GM12878 (cell line): ENCODE data around the gene GLP1R. TPM values are rescaled to one million over a fixed set of nuclear protein-coding genes. Genes with fewer than 3 reads are reported as not detected.

Experiments
- ATAC-seq: fragments of 200-7000 bp; cut with Tn5 transposase; 3 replicates; pipeline ENCODE4 v1.9.1; 2020; ENCODE audit warnings: mild to moderate bottlenecking, moderate library complexity
- BruUV-seq: library from RNA; stranded (reverse); fragments of 400-500 nt; replicated peaks from 2 replicates; lab custom pipeline; 2021; lab: Mats Ljungman, UMichigan
- CTCF ChIA-PET: fragments of 300-600 bp; sonication (Branson Sonifier 250); formaldehyde crosslinking; extraction: SDS; loops from one replicate; lab custom pipeline; 2021; ENCODE audit warnings: inconsistent platforms; lab: Yijun Ruan, JAX
- POLR2A ChIA-PET: fragments of 350-600 bp; formaldehyde crosslinking; extraction: SDS; loops from one replicate; lab custom pipeline; 2021; ENCODE audit warnings: inconsistent platforms; lab: Charles Lee
- RAD21 ChIA-PET: fragments of 300-600 bp; sonication (Branson Sonifier 250); formaldehyde crosslinking; loops from one replicate; lab custom pipeline; 2023; ENCODE audit warnings: antibody characterized with exemption; ENCODE audit not compliant: unreplicated experiment; lab: Charles Lee
- SMC1A ChIA-PET: fragments of 300-600 bp; sonication (Branson Sonifier 250); formaldehyde crosslinking; loops from one replicate; lab custom pipeline; 2023; ENCODE audit not compliant: unreplicated experiment, uncharacterized antibody; lab: Charles Lee
- DNase-seq: peaks from one replicate; pipeline ENCODE4 v3.0.0-alpha.2; 2011; ENCODE audit warnings: low read depth, low spot score
- FAIRE-seq: peaks from 3 replicates; lab custom pipeline; 2011; peaks lifted over from hg19 to GRCh38; lab: Jason Lieb, UNC
- H2AFZ ChIP-seq: 2 replicates; pipeline ENCODE4 v1.6.0; 2011; ENCODE audit warnings: low read depth, low read length, control low read depth; ENCODE audit not compliant: control insufficient read depth
- H3K27ac ChIP-seq: 2 replicates; pipeline ENCODE4 v1.5.1; 2011; ENCODE audit warnings: control low read depth; ENCODE audit not compliant: control insufficient read depth, insufficient read depth
- H3K27me3 ChIP-seq, 2 experiments: replicated peaks in 1 of 2; 2 replicates each; pipeline versions ENCODE4 v1.6.0 to v1.6.1; 2011; ENCODE audit warnings: low read length in 1 of 2; ENCODE audit not compliant: control insufficient read depth in 2 of 2, insufficient read depth in 2 of 2
- H3K36me3 ChIP-seq, 2 experiments: 2 replicates each; pipeline ENCODE4 v1.5.1; 2011; ENCODE audit warnings: low read length in 1 of 2; ENCODE audit not compliant: control insufficient read depth in 2 of 2, insufficient read depth in 2 of 2
- H3K4me1 ChIP-seq: 2 replicates; pipeline ENCODE4 v1.6.1; 2011; ENCODE audit warnings: mild to moderate bottlenecking, low read length, moderate library complexity, mixed read lengths; ENCODE audit not compliant: control insufficient read depth, insufficient read depth
- H3K4me2 ChIP-seq: 2 replicates; pipeline ENCODE4 v1.6.0; 2011; ENCODE audit warnings: control low read depth; ENCODE audit not compliant: control insufficient read depth, insufficient read depth
- H3K4me3 ChIP-seq: fragments of 200-600 bp; sonication (generic); 2 replicates; pipeline ENCODE4 v1.5.1; 2016
- H3K79me2 ChIP-seq: 2 replicates; pipeline ENCODE4 v1.6.0; 2011; ENCODE audit warnings: low read length; ENCODE audit not compliant: control insufficient read depth, insufficient read depth
- H3K9ac ChIP-seq: 2 replicates; pipeline ENCODE4 v1.8.0; 2011; ENCODE audit warnings: low read length, control low read depth, mixed read lengths; ENCODE audit not compliant: control insufficient read depth, insufficient read depth
- H3K9me3 ChIP-seq: replicated peaks from 3 replicates; pipeline ENCODE4 v1.5.1; 2011; ENCODE audit warnings: mild to moderate bottlenecking, low read length; ENCODE audit not compliant: control insufficient read depth, insufficient read depth
- H4K20me1 ChIP-seq: 2 replicates; pipeline ENCODE4 v1.6.0; 2011; ENCODE audit not compliant: control insufficient read depth, insufficient read depth
- EP300 ChIP-seq, 2 experiments: fragments of 150-350 bp in 1 of 2; IDR thresholded peaks; 2 replicates each; pipeline ENCODE4 v1.6.1; 2011 to 2012; ENCODE audit warnings: low read depth in 2 of 2, low read length in 2 of 2, borderline replicate concordance in 1 of 2, improper control_type of control experiment in 1 of 2, inconsistent platforms in 1 of 2; ENCODE audit not compliant: control insufficient read depth in 1 of 2
- ESRRA ChIP-seq: IDR thresholded peaks from 2 replicates; pipeline ENCODE4 v1.6.1; 2012; ENCODE audit warnings: mild to moderate bottlenecking, low read length, improper control_type of control experiment
- GATAD2B ChIP-seq: fragments of 450-650 bp; conservative IDR thresholded peaks from 2 replicates; pipeline ENCODE4 v1.6.1; 2017; ENCODE audit warnings: low read depth, mild to moderate bottlenecking, moderate library complexity
- HDAC6 ChIP-seq: fragments of 200-600 bp; sonication (generic); IDR thresholded peaks from one replicate; pipeline ENCODE4 v1.8.0; 2017; ENCODE audit warnings: antibody characterized with exemption; ENCODE audit not compliant: unreplicated experiment
- KAT2A ChIP-seq: conservative IDR thresholded peaks from 2 replicates; pipeline ENCODE4 v1.6.1; 2011; ENCODE audit warnings: low read depth, low read length; ENCODE audit not compliant: control insufficient read depth
- NFYA ChIP-seq: IDR thresholded peaks from 2 replicates; pipeline ENCODE4 v1.6.1; 2011; ENCODE audit warnings: low read depth, mild to moderate bottlenecking, low read length, improper control_type of control experiment, borderline replicate concordance
- RUNX3 ChIP-seq: IDR thresholded peaks from 2 replicates; pipeline ENCODE4 v1.6.1; 2012; ENCODE audit warnings: low read length, inconsistent platforms
- SIX5 ChIP-seq: IDR thresholded peaks from 2 replicates; pipeline ENCODE4 v1.6.1; 2011; ENCODE audit warnings: mild to moderate bottlenecking, low read depth, low read length, moderate library complexity; ENCODE audit not compliant: severe bottlenecking
- SMARCA5 ChIP-seq: fragments of 450-650 bp; IDR thresholded peaks from 2 replicates; pipeline ENCODE4 v1.6.1; 2017; ENCODE audit warnings: mild to moderate bottlenecking
- ZNF217 ChIP-seq: fragments of 450-650 bp; IDR thresholded peaks from 2 replicates; pipeline ENCODE4 v1.6.1; 2017; ENCODE audit warnings: antibody characterized with exemption, mild to moderate bottlenecking
- ZNF274 ChIP-seq: IDR thresholded peaks from one replicate; pipeline ENCODE4 v1.8.0; 2011; ENCODE audit not compliant: insufficient read length, insufficient read depth
- ZSCAN29 ChIP-seq: fragments of 450-650 bp; IDR thresholded peaks from 2 replicates; pipeline ENCODE4 v1.6.1; 2017; ENCODE audit warnings: mild to moderate bottlenecking, moderate library complexity
- WGBS: methylation state at CpG from one replicate; pipeline ENCODE4 v1.1.6; 2016; ENCODE audit warnings: low lambda C conversion rate; ENCODE audit not compliant: insufficient replicate concordance, insufficient coverage; ENCODE audit errors: missing lambda C conversion rate; 5-methylcytosine and 5-hydroxymethylcytosine counted together
- in situ Hi-C: fragments of 300-500 bp; cut with MboI; formaldehyde crosslinking; loops from 9 replicates; pipeline ENCODE4 v1.14.3; 2018; ENCODE audit warnings: mixed read lengths
- intact Hi-C: fragments of 100-400 bp; cut with micrococcal nuclease; formaldehyde crosslinking; loops from one replicate; pipeline ENCODE4 v1.14.2; 2022; ENCODE audit not compliant: unreplicated experiment
- polyA plus RNA-seq, 11 experiments: library from polyadenylated mRNA; depleted of rRNA in 4 of 11; unstranded in 6 of 11; stranded (reverse) in 5 of 11; fragments of >200 nt; fragmentation: Nextera tagmentation in 4 of 11; fragmentation: Illumina TruSeq in 1 of 11; extraction: Ambion mirVana in 4 of 11; extraction: Trizol in 1 of 11; gene quantifications; 1 replicate in 1 of 11; 2 replicates in 10 of 11; pipeline versions ENCODE4 v1.2.1 to v1.2.3, GENCODE V29; 2011 to 2016; ENCODE audit warnings: inconsistent platforms in 2 of 11, missing spikeins in 2 of 11, low read depth in 1 of 11
- total RNA-seq, 4 experiments: library from RNA; depleted of rRNA in 3 of 4; stranded (reverse); fragments of >200 nt in 3 of 4; fragmentation: Illumina TruSeq in 1 of 4; extraction: Trizol in 1 of 4; gene quantifications; 2 replicates each; pipeline versions ENCODE4 v1.2.1 to v1.2.3, GENCODE V29; 2013 to 2021
- TF ChIP-seq, protein P1 (sequence below): fragments of 450-650 bp; IDR thresholded peaks from 2 replicates; pipeline ENCODE4 v1.6.1; 2017; ENCODE audit warnings: mild to moderate bottlenecking, low read depth, inconsistent platforms; ENCODE audit not compliant: poor library complexity, severe bottlenecking
- TF ChIP-seq, protein P2 (sequence below): IDR thresholded peaks from 2 replicates; pipeline ENCODE4 v1.6.1; 2011; ENCODE audit warnings: low read depth, mild to moderate bottlenecking, low read length, moderate library complexity, borderline replicate concordance; ENCODE audit errors: extremely low read depth
- TF ChIP-seq, protein P3 (sequence below): fragments of 450-650 bp; IDR thresholded peaks from 2 replicates; pipeline ENCODE4 v1.6.1; 2017; ENCODE audit warnings: mild to moderate bottlenecking

The GLP1R gene
- total and polyA plus RNA-seq, 10 of the 15 experiments (the other 5 are each of a cell fraction or from before 2014, with no cell fraction given) = 0.01 TPM; not detected in 9

DNA sequence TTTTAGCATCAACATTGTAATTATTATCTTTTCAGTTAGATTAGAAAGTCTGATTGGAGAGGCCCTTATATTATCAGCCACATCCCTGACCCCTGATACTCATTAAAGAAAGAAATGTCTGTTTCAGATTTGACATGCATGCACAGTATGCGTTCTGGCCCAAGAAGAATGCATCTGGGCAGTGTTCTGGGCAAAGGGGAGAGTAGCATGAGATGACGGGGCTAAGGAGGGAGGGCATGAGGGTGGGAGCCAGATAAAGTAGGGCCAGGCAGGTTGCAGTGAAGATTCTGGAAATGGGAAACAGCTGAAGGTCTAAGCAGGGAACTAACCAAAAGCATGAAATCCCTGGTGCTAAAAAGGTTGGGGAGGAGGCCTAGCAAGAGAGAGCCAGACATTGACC lies 59.1 kb downstream of the GLP1R start:
- ChIA-PET SMC1A (no interaction called here), CTCF (interaction anchor here (0.7 kb wide), 1 partner anchor 1006 kb away, joined by 3 read pairs; no protein-coding TSS in a partner anchor), RAD21 (no interaction called here), POLR2A (no interaction called here)
- H3K4me1 ChIP-seq = no peaks in the 10 kb centered on the region
- intact Hi-C loops (no loop called here), in situ Hi-C loops (no loop called here)
- H2AFZ ChIP-seq = no peak overlapping the region
- H4K20me1 ChIP-seq = no peaks in the 10 kb centered on the region
- FAIRE-seq = no peak
- no peak overlapping the region for H3K27ac ChIP-seq
- no peak for DNase-seq
- ATAC-seq = no peak
- H3K79me2 ChIP-seq = no peaks in the 10 kb centered on the region
- H3K4me3 ChIP-seq = no peak overlapping the region
- TF ChIP-seq SIX5 = no peak
- no peak for TF ChIP-seq ESRRA
- TF ChIP-seq ZNF274 = no peak
- TF ChIP-seq ZNF217 = no peak
- no peak for TF ChIP-seq RUNX3
- no peak for TF ChIP-seq GATAD2B
- TF ChIP-seq HDAC6 = no peak
- TF ChIP-seq, protein P1, sequence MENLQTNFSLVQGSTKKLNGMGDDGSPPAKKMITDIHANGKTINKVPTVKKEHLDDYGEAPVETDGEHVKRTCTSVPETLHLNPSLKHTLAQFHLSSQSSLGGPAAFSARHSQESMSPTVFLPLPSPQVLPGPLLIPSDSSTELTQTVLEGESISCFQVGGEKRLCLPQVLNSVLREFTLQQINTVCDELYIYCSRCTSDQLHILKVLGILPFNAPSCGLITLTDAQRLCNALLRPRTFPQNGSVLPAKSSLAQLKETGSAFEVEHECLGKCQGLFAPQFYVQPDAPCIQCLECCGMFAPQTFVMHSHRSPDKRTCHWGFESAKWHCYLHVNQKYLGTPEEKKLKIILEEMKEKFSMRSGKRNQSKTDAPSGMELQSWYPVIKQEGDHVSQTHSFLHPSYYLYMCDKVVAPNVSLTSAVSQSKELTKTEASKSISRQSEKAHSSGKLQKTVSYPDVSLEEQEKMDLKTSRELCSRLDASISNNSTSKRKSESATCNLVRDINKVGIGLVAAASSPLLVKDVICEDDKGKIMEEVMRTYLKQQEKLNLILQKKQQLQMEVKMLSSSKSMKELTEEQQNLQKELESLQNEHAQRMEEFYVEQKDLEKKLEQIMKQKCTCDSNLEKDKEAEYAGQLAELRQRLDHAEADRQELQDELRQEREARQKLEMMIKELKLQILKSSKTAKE = no peak
- no peak for TF ChIP-seq ZSCAN29
- no peak for TF ChIP-seq NFYA
- TF ChIP-seq, protein P2, sequence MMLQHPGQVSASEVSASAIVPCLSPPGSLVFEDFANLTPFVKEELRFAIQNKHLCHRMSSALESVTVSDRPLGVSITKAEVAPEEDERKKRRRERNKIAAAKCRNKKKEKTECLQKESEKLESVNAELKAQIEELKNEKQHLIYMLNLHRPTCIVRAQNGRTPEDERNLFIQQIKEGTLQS = no peak
- no peak for TF ChIP-seq KAT2A
- no peak for TF ChIP-seq SMARCA5
- no peak for TF ChIP-seq EP300 (IDR thresholded peaks at IDR 0.05; ENCODE audit: borderline replicate concordance in 1 of 2, control insufficient read depth in 1 of 2, low read depth in 2 of 2, low read length in 2 of 2)
- TF ChIP-seq, protein P3, sequence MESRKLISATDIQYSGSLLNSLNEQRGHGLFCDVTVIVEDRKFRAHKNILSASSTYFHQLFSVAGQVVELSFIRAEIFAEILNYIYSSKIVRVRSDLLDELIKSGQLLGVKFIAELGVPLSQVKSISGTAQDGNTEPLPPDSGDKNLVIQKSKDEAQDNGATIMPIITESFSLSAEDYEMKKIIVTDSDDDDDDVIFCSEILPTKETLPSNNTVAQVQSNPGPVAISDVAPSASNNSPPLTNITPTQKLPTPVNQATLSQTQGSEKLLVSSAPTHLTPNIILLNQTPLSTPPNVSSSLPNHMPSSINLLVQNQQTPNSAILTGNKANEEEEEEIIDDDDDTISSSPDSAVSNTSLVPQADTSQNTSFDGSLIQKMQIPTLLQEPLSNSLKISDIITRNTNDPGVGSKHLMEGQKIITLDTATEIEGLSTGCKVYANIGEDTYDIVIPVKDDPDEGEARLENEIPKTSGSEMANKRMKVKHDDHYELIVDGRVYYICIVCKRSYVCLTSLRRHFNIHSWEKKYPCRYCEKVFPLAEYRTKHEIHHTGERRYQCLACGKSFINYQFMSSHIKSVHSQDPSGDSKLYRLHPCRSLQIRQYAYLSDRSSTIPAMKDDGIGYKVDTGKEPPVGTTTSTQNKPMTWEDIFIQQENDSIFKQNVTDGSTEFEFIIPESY = no peak
- H3K9me3 ChIP-seq = no peaks in the 10 kb centered on the region
- H3K36me3 ChIP-seq = no peaks in the 10 kb centered on the region
- no TSS peak for BruUV-seq
- H3K9ac ChIP-seq = no peak overlapping the region
- no peak overlapping the region for H3K4me2 ChIP-seq
- H3K27me3 ChIP-seq = no peaks in the 10 kb centered on the region
- WGBS = 45% methylated on average over 2 of the region's 2 CpGs
